Middle frontal gyrus (tissue), 1 donor: Measurements from ENCODE around the gene TMEM209.
"Not testable (repeated sequence)": the region's sequence is repeated elsewhere in the genome, so short reads cannot be mapped to it uniquely, and the experiment has no call there.

Experiments used
- DNase-seq: peaks from one replicate; pipeline ENCODE4 v3.0.0-alpha.2; 2015; ENCODE audit warnings: low spot score; ENCODE audit errors: extremely low spot score

TMEM209 gene

GRCh38 chr7:130218806-130219620 is 13.8 kb upstream of the TMEM209 start:
- no peak for DNase-seq

- DNase-seq, result no peak
Measured at GRCh38 chr7:130216750-130217149, 11.5 kb upstream of the TMEM209 start.

- DNase-seq, result no peak
Measured at GRCh38 chr7:130216025-130216424, 10.8 kb upstream of the TMEM209 start.

GRCh38 chr7:130213828-130214227 is 8.6 kb upstream of the TMEM209 start:
- no peak for DNase-seq

GRCh38 chr7:130210181-130210935 is 5.2 kb upstream of the TMEM209 start:
- no peak for DNase-seq

GRCh38 chr7:130208516-130208915 is 3.3 kb upstream of the TMEM209 start:
- no peak for DNase-seq

- DNase-seq, result no peak
Measured at GRCh38 chr7:130207642-130208041, 2.4 kb upstream of the TMEM209 start, which contains the start of gene SSMEM1. Gene SSMEM1, plus strand, starts transcription at chr7:130207860. Its CDS starts 51 bp downstream, at chr7:130207911.

GRCh38 chr7:130207033-130207432 is 1.8 kb upstream of the TMEM209 start:
- no peak for DNase-seq

- no peak for DNase-seq
Measured at GRCh38 chr7:130201796-130202195, 3.4 kb downstream of the TMEM209 start.

- no peak for DNase-seq
Measured at GRCh38 chr7:130197094-130197493, 8.1 kb downstream of the TMEM209 start.

GRCh38 chr7:130196476-130196875 is 8.7 kb downstream of the TMEM209 start:
- no peak for DNase-seq

- no peak for DNase-seq
Measured at GRCh38 chr7:130195396-130195795, 9.8 kb downstream of the TMEM209 start.

- DNase-seq, result no peak
Measured at GRCh38 chr7:130191791-130192190, 13.4 kb downstream of the TMEM209 start.

- DNase-seq, result no peak
Measured at GRCh38 chr7:130189343-130189742, 15.9 kb downstream of the TMEM209 start.

- no peak for DNase-seq
Measured at GRCh38 chr7:130187360-130187759, 17.8 kb downstream of the TMEM209 start.

GRCh38 chr7:130184349-130184748 is 20.9 kb downstream of the TMEM209 start:
- not testable (repeated sequence) for DNase-seq

- DNase-seq, result no peak
Measured at GRCh38 chr7:130182990-130183389, 22.2 kb downstream of the TMEM209 start.

- no peak for DNase-seq
Measured at GRCh38 chr7:130181263-130181605, 24.0 kb downstream of the TMEM209 start.

- no peak for DNase-seq
Measured at GRCh38 chr7:130180571-130181262, 24.5 kb downstream of the TMEM209 start.

- DNase-seq, result no peak
Measured at GRCh38 chr7:130179631-130180030, 25.6 kb downstream of the TMEM209 start.

GRCh38 chr7:130178251-130178650 is 27.0 kb downstream of the TMEM209 start:
- DNase-seq, result no peak
